Measurements from ENCODE around the gene PARD3. TPM values are rescaled to one million over a fixed set of nuclear protein-coding genes. Genes with fewer than 3 reads are reported as not detected.

PARD3 gene
- total RNA-seq, 1 donor from 2014 or later: 22.9 TPM

- Mint-ChIP-seq H3K27ac (ENCODE audit: unreplicated experiment) (no peak overlapping the region), H3K36me3 (ENCODE audit: unreplicated experiment) (no peaks in the 10 kb centered on the region), H3K4me1 (ENCODE audit: low read depth, unreplicated experiment) (peaks cover 3% of the 10 kb centered on the region), H3K27me3 (ENCODE audit: unreplicated experiment) (peaks cover 2% of the 10 kb centered on the region), H3K4me3 (ENCODE audit: unreplicated experiment) (no peak overlapping the region), H3K9me3 (ENCODE audit: unreplicated experiment) (no peaks in the 10 kb centered on the region)
- no peak for TF ChIP-seq CTCF (IDR thresholded peaks at IDR 0.05; ENCODE audit: partially characterized antibody, unreplicated experiment)
- no peak for DNase-seq
These were observed 329.1 kb downstream of the PARD3 start for GRCh38 chr10:34486008-34486407.

GRCh38 chr10:34484164-34484563, 330.9 kb downstream of the PARD3 start:
- Mint-ChIP-seq H3K4me3 (ENCODE audit: unreplicated experiment) (no peak overlapping the region), H3K4me1 (ENCODE audit: low read depth, unreplicated experiment) (no peaks in the 10 kb centered on the region), H3K27ac (ENCODE audit: unreplicated experiment) (no peak overlapping the region), H3K27me3 (ENCODE audit: unreplicated experiment) (peaks cover under 1% of the 10 kb centered on the region), H3K9me3 (ENCODE audit: unreplicated experiment) (no peaks in the 10 kb centered on the region), H3K36me3 (ENCODE audit: unreplicated experiment) (no peaks in the 10 kb centered on the region)
- no peak for TF ChIP-seq CTCF (IDR thresholded peaks at IDR 0.05; ENCODE audit: partially characterized antibody, unreplicated experiment)
- no peak for DNase-seq

- TF ChIP-seq CTCF (IDR thresholded peaks at IDR 0.05; ENCODE audit: partially characterized antibody, unreplicated experiment): no peak
- Mint-ChIP-seq H3K9me3 (ENCODE audit: unreplicated experiment) (no peaks in the 10 kb centered on the region), H3K36me3 (ENCODE audit: unreplicated experiment) (no peaks in the 10 kb centered on the region), H3K4me1 (ENCODE audit: low read depth, unreplicated experiment) (no peaks in the 10 kb centered on the region), H3K27me3 (ENCODE audit: unreplicated experiment) (no peaks in the 10 kb centered on the region), H3K27ac (ENCODE audit: unreplicated experiment) (no peak overlapping the region), H3K4me3 (ENCODE audit: unreplicated experiment) (no peak overlapping the region)
- DNase-seq: no peak
These were observed 334.8 kb downstream of the PARD3 start for GRCh38 chr10:34480345-34480744.

- Mint-ChIP-seq H3K36me3 (ENCODE audit: unreplicated experiment) (no peaks in the 10 kb centered on the region), H3K9me3 (ENCODE audit: unreplicated experiment) (no peaks in the 10 kb centered on the region), H3K4me3 (ENCODE audit: unreplicated experiment) (no peak overlapping the region), H3K27ac (ENCODE audit: unreplicated experiment) (no peak overlapping the region), H3K4me1 (ENCODE audit: low read depth, unreplicated experiment) (no peaks in the 10 kb centered on the region), H3K27me3 (ENCODE audit: unreplicated experiment) (no peaks in the 10 kb centered on the region)
- TF ChIP-seq CTCF (IDR thresholded peaks at IDR 0.05; ENCODE audit: partially characterized antibody, unreplicated experiment): no peak
- DNase-seq: peak; percentile 26
These were observed 335.4 kb downstream of the PARD3 start for GRCh38 chr10:34479520-34480179.

GRCh38 chr10:34477249-34477648, 337.8 kb downstream of the PARD3 start:
- H3K36me3 Mint-ChIP-seq (ENCODE audit: unreplicated experiment): no peaks in the 10 kb centered on the region
- TF ChIP-seq CTCF (IDR thresholded peaks at IDR 0.05; ENCODE audit: partially characterized antibody, unreplicated experiment): no peak
- no peaks in the 10 kb centered on the region for H3K27me3 Mint-ChIP-seq (ENCODE audit: unreplicated experiment)
- no peaks in the 10 kb centered on the region for H3K9me3 Mint-ChIP-seq (ENCODE audit: unreplicated experiment)
- H3K27ac Mint-ChIP-seq (ENCODE audit: unreplicated experiment): no peak overlapping the region
- no peak for DNase-seq
- no peak overlapping the region for H3K4me3 Mint-ChIP-seq (ENCODE audit: unreplicated experiment)
- no peaks in the 10 kb centered on the region for H3K4me1 Mint-ChIP-seq (ENCODE audit: low read depth, unreplicated experiment)
